ENCODE measurements around the gene RMRP.
"Not testable (repeated sequence)": the region's sequence is repeated elsewhere in the genome, so short reads cannot be mapped to it uniquely, and the experiment has no call there.

RMRP gene

GRCh38 chr9:35664531-35665470 lies 7.0 kb upstream of the RMRP start, which contains the start of gene ARHGEF39:
TSS of gene ARHGEF39 (minus strand) at chr9:35665195. CDS start at chr9:35665169, 26 bp downstream.
- no peak for DNase-seq (ENCODE audit: low read depth)

DNA sequence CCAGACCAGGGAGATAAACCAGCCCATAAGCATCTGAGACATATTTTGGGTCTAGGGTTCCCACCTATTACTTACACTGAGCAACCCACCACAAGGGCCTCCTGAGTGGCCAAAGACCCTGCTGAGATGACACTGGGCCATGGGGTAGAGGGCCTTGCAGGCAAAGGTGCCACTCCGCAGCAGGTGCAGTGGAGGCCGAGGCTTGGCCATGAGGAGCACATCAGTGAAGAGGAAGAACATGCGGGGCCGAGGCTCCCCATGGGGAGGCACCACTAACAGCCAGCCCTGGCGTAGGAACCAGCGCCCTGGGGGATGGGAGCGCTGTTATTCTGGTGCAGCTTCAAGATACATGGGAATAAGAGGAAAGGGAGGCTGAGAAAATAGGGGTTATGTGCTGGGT lies 4.6 kb upstream of the RMRP start:
- DNase-seq (ENCODE audit: low read depth), result no peak

DNA sequence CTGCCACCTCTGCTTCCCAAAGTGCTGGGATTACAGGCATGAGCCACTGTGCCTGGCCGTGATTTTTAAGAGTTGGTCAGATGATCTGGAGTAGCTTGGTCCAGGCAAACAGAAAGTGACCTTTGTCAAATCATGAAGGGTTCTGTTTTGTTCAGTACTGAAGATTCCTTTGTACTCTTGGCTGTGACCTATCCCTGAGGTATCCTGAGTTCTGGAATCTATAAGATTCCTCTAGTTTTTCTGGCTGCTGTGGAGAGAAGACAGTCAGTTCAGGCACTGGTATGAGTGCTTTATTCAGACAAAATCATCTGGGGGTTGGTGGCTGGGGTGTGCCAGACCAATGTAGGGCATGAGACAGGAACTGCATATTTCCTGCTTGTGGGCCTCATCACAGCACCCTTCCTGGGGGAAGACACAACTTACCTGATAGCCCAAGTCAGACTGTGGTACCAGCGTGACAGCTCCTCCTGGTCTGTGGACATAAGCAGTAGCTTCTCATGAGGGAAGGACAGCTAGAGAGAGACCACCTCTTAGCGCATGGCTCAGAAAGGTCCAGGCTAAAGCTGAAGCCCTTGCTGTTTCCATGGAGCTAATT lies 4.0 kb upstream of the RMRP start:
- no peak for DNase-seq (ENCODE audit: low read depth)

DNA sequence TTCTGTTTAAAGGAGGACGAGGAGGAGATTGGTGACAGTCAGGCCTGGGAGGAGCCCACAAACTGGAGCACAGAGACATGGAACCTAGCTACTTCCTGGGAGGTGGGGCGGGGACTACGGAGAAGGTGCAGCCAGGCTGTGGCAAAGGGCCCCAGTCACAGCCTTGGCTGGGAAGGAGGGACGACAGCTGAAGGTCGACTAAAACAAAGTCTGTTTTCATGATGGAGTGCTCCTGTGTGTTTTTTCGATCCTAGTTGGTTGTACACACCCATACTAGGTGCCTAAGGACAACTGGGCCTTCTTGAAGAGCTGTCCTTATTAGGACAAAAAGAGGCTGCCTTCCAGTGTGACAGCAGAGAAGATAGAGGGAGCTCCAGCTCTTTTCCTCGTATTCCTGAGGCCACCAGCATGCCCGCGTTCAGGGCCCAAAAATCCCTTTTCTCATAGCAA lies 3.2 kb upstream of the RMRP start:
- DNase-seq (ENCODE audit: low read depth), result no peak

- no peak for DNase-seq (ENCODE audit: low read depth)
These were observed 1.5 kb upstream of the RMRP start for GRCh38 chr9:35659340-35659739.

- DNase-seq (ENCODE audit: low read depth), result no peak
These were observed 1.1 kb upstream of the RMRP start for GRCh38 chr9:35658968-35659220.

DNA sequence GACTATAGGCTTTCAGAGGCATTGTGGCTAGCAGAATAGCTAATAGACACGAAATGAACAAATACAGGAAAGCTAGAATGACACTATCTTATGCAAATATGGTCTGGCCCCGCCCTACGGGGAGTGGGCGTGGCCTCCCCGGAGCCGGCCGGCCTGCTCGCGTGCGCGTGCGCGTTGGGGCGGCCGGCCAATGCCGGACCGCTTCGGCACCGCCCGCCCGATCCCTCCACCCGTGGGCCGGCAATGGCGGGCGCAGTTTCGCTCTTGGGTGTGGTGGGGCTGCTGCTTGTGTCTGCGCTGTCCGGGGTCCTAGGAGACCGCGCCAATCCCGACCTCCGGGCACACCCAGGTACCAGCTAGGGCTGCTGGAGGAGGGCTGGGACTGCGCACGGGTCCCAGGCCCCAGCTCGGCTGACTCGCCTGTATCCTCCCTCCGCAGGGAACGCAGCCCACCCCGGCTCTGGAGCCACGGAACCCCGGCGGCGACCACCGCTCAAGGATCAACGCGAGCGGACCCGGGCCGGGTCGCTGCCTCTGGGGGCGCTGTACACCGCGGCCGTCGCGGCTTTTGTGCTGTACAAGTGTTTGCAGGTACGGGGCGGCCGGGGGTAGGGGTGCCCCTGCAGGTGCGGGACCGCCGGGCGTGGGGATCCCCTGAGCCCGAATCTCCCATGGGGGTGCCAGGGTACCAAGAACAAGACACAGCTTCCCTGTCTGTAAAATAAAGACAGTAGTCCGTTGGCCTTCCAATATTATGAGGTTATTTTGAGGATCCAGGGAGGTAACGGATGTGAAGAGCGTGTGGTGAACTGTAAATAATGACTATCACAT lies 533 bp upstream of the RMRP start, which contains the start of gene CCDC107:
CCDC107 (plus strand) TSS at position 156 of the 831 bp plus-strand sequence; CDS start at position 244, 88 bp downstream.
- no peak for DNase-seq (ENCODE audit: low read depth)

DNA sequence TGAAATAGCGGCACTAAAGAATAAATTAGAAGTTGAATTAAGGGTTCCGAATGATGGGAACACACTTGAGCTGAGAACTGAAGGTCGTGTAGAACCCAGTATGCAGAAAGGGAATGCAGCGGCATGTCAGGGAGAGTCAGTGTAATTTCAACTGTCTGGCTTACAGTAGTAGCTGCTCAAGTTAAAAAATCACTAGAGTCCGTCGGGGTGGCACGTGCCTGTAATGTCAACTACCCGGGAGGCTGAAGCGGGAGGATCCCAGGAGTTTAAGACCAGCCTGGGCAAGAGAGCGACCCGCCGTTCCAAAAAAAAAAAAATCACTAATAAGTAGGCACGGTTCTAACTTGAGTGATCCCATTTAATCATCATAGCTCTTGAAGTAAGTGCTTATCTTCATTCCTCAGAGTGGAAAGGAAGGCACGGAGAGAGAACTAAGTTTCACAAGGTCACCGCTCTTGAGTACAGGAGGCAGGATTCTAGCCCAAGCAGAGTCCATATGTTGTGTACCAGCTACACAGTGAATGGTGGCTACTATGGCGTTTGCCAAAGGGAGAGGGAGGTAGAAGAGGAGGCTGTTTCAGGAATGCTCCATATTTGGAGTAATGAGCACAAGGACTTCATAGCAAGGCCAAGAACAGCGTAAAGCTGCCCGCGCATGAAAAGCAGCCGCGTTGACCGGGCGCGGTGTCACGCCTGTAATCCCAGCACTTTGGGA lies 831 bp downstream of the RMRP start:
- no peak for DNase-seq (ENCODE audit: low read depth)

DNA sequence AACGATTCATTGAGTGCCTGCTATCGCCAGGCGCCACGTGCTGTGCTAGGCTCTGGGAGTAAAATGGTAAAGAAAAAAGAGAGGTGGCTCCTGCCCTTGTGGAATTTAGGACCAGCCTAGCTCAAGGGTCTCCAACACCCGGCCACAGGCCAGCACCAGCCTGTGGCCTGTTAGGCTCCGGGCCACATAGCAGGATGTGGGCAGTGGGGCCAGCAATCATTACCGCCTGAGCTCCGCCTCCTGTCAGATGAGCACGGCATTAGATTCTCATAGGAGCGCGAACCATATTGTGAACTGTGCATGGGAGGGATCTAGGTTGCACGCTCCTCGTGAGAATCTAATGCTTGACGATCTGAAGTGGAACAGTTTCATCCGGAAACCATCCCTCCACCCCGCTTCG lies 1.5 kb downstream of the RMRP start:
- DNase-seq (ENCODE audit: low read depth), result no peak

DNA sequence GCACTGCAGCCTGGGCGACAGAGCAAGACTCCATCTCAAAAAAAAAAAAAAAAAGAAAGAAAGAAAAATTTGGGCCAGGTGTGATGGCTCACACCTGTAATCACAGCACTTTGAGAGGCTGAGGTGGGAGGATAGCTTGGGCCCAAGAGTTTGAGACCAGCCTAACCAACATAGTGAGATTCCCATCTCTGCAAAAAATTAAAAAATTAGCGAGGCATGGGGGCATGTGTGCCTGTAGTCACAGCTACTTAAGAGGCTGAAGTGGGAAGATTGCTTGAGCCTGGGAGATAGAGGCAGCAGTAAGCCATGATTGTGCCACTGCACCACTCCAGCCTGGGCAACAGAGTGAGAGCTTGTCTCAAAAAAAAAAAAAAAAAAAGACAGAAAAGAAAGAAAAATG lies 4.2 kb downstream of the RMRP start:
- DNase-seq (ENCODE audit: low read depth), result no peak

GRCh38 chr9:35652829-35653209 lies 5.0 kb downstream of the RMRP start:
- no peak for DNase-seq (ENCODE audit: low read depth)

GRCh38 chr9:35651956-35652828 lies 5.6 kb downstream of the RMRP start:
- DNase-seq (ENCODE audit: low read depth), result peak; percentile 28

GRCh38 chr9:35650341-35651158 lies 7.3 kb downstream of the RMRP start, which contains the start of gene SIT1:
TSS of gene SIT1 (minus strand) at chr9:35650931. CDS start at chr9:35650853, 78 bp downstream.
- DNase-seq (ENCODE audit: low read depth), result no peak

- DNase-seq (ENCODE audit: low read depth), result no peak
These were observed 8.1 kb downstream of the RMRP start for GRCh38 chr9:35649431-35650340.

GRCh38 chr9:35646533-35647265 lies 11.1 kb downstream of the RMRP start:
- DNase-seq (ENCODE audit: low read depth), result peak; percentile 50

DNA sequence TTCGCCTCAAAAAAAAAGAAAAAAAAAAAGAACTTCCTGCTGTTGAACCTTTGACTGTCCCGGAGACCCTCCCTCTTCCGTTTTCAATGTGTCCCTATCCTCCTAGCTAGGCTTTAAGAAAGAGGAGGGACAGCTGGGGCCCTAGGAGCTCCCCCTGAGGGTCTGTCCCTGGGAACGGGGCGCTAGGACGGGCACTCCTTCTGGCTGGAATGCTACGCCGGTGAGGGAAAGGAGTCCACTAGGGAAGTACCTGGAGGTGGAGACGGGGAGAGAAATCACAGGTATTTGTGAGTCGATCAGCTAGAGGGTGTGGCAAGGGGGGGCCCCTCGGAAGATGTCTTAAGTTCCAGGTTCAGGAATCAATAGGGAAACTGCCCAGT lies 11.7 kb downstream of the RMRP start:
- no peak for DNase-seq (ENCODE audit: low read depth)

DNA sequence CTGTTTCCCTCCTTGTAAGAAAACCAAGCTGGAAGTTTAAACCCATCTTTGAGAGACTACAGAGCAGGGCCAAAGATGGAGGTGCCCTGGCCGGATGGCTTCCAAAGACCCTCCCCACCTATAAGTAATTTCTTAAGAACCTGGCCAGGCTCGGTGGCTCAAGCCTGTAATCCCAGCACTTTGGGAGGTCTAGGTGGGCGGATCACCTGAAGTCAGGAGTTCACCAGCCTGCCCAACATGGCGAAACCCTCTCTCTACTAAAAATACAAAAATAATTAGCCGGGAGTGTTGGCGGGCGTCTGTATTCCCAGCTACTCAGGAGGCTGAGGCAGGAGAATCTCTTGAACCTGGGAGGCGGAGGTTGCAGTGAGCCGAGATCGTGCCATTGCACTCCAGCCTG lies 12.1 kb downstream of the RMRP start:
- not testable (repeated sequence) for DNase-seq (ENCODE audit: low read depth)

GRCh38 chr9:35643046-35643445 lies 14.8 kb downstream of the RMRP start:
- no peak for DNase-seq (ENCODE audit: low read depth)

Measured in HS-5 (cell line).